Mesenchymal stem cell (in vitro differentiated cells and primary cell): Measurements from ENCODE around the gene EYA2.
A peak's percentile ranks its signal among the peaks of the same experiment; 100 is the strongest.

Experiments
- DNase-seq: peaks from one replicate; pipeline ENCODE4 v3.0.0-alpha.2; 2013
- H2AFZ ChIP-seq: one replicate; pipeline ENCODE4 v1.6.1; 2013; ENCODE audit warnings: low read depth, mild to moderate bottlenecking, control low read depth, inconsistent platforms, low read length, moderate library complexity
- H2AK5ac ChIP-seq: 2 replicates; pipeline ENCODE4 v1.6.1; 2013; ENCODE audit warnings: low read length, moderate library complexity, mild to moderate bottlenecking, inconsistent platforms; ENCODE audit not compliant: severe bottlenecking
- H2BK120ac ChIP-seq: one replicate; pipeline ENCODE4 v1.6.1; 2013; ENCODE audit warnings: low read depth, mild to moderate bottlenecking, inconsistent platforms, low read length, moderate library complexity
- H2BK12ac ChIP-seq, 2 experiments: one replicate each; pipeline ENCODE4 v1.6.1; 2013; ENCODE audit warnings: inconsistent platforms in 2 of 2, low read length in 2 of 2, mild to moderate bottlenecking in 2 of 2, moderate library complexity in 2 of 2, control low read depth in 1 of 2
- H2BK15ac ChIP-seq: one replicate; pipeline ENCODE4 v1.6.1; 2013; ENCODE audit warnings: mild to moderate bottlenecking, low read depth, inconsistent platforms; ENCODE audit not compliant: poor library complexity, severe bottlenecking
- H2BK5ac ChIP-seq: 2 replicates; pipeline ENCODE4 v1.6.1; 2013; ENCODE audit warnings: low read depth, mild to moderate bottlenecking, low read length, control low read depth, inconsistent platforms; ENCODE audit not compliant: poor library complexity, severe bottlenecking
- H3K14ac ChIP-seq, 2 experiments: one replicate each; pipeline ENCODE4 v1.6.1; 2013; ENCODE audit warnings: inconsistent platforms in 2 of 2, low read length in 2 of 2, control low read depth in 1 of 2, mild to moderate bottlenecking in 1 of 2, moderate library complexity in 1 of 2
- H3K18ac ChIP-seq, 2 experiments: one replicate each; pipeline ENCODE4 v1.6.1; 2013; ENCODE audit warnings: inconsistent platforms in 2 of 2, low read length in 2 of 2, control low read depth in 1 of 2, low read depth in 1 of 2, mild to moderate bottlenecking in 1 of 2
- H3K23ac ChIP-seq, 2 experiments: one replicate each; pipeline ENCODE4 v1.6.1; 2013; ENCODE audit warnings: inconsistent platforms in 2 of 2, low read length in 2 of 2, mild to moderate bottlenecking in 2 of 2, moderate library complexity in 2 of 2, control low read depth in 1 of 2
- H3K27ac ChIP-seq: 2 replicates; pipeline ENCODE4 v1.5.1; 2013; ENCODE audit warnings: mild to moderate bottlenecking, moderate library complexity, low read length, control low read depth, inconsistent platforms; ENCODE audit not compliant: poor library complexity, severe bottlenecking
- H3K27me3 ChIP-seq, 2 experiments: 2 replicates each; pipeline versions ENCODE4 v1.6.1 to v1.7.0; 2013; ENCODE audit warnings: low read length in 2 of 2, mild to moderate bottlenecking in 2 of 2, moderate library complexity in 2 of 2, control low read depth in 1 of 2, inconsistent platforms in 1 of 2; ENCODE audit not compliant: control insufficient read depth in 1 of 2, insufficient read depth in 1 of 2
- H3K36me3 ChIP-seq, 2 experiments: 2 replicates each; pipeline versions ENCODE4 v1.6.1 to v1.7.0; 2013; ENCODE audit warnings: low read length in 2 of 2, control low read depth in 1 of 2, inconsistent platforms in 1 of 2, low read depth in 1 of 2, mild to moderate bottlenecking in 1 of 2; ENCODE audit not compliant: insufficient read depth in 2 of 2, control insufficient read depth in 1 of 2
- H3K4ac ChIP-seq, 2 experiments: one replicate each; pipeline ENCODE4 v1.6.1; 2013; ENCODE audit warnings: inconsistent platforms in 2 of 2, low read length in 2 of 2, mild to moderate bottlenecking in 2 of 2, moderate library complexity in 2 of 2, control low read depth in 1 of 2, low read depth in 1 of 2
- H3K4me1 ChIP-seq: 2 replicates; pipeline ENCODE4 v1.6.1; 2013; ENCODE audit warnings: low read depth, low read length, control low read depth; ENCODE audit not compliant: control insufficient read depth, insufficient read depth
- H3K4me2 ChIP-seq: 2 replicates; pipeline ENCODE4 v1.6.1; 2013; ENCODE audit warnings: low read length, mild to moderate bottlenecking, inconsistent platforms; ENCODE audit not compliant: poor library complexity, severe bottlenecking
- H3K4me3 ChIP-seq, 2 experiments: 2 replicates each; pipeline versions ENCODE4 v1.5.1 to v1.7.0; 2013; ENCODE audit warnings: low read length in 2 of 2, mild to moderate bottlenecking in 2 of 2, control low read depth in 1 of 2, low read depth in 1 of 2; ENCODE audit not compliant: insufficient read depth in 1 of 2
- H3K79me1 ChIP-seq: replicated peaks from 2 replicates; pipeline ENCODE4 v1.6.1; 2013; ENCODE audit warnings: mild to moderate bottlenecking, control low read depth, low read length, inconsistent platforms; ENCODE audit not compliant: poor library complexity, severe bottlenecking
- H3K9ac ChIP-seq: 2 replicates; pipeline ENCODE4 v1.7.0; 2013; ENCODE audit warnings: mild to moderate bottlenecking, low read length, moderate library complexity
- H3K9me3 ChIP-seq: 2 replicates; pipeline ENCODE4 v1.7.0; 2013; ENCODE audit warnings: mild to moderate bottlenecking, low read length; ENCODE audit not compliant: control insufficient read depth
- H4K8ac ChIP-seq: one replicate; pipeline ENCODE4 v1.6.1; 2013; ENCODE audit warnings: inconsistent platforms, mild to moderate bottlenecking, low read length, moderate library complexity
- H4K91ac ChIP-seq: one replicate; pipeline ENCODE4 v1.6.1; 2013; ENCODE audit warnings: mild to moderate bottlenecking, low read length, inconsistent platforms
- WGBS: methylation state at CpG from one replicate; pipeline ENCODE4 v1.1.7; 2013; ENCODE audit warnings: mixed read lengths; 5-methylcytosine and 5-hydroxymethylcytosine counted together

EYA2 gene

DNA sequence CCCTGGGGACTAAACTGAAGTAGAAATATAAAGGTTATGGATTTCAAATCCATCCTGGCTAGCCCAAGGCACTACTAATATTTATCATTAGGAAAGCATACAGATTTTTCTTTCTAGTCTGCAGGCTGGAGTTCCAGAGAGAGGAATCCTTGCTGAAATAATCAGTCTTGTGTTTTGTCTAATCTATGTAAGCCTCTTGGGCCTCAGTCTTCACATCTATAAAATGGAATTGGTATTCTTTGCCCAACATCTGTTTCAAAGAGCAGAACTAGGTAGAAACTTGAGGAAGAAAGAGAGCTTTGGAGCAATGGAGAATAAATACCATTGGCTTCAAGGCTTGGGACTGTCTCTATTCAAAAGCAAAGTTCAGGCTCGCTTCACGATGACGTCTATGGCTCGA lies 249.8 kb downstream of the EYA2 start:
- Histone ChIP-seq H3K14ac (no peak overlapping the region), H3K4me2 (no peak overlapping the region), H4K91ac (no peak overlapping the region), H2AK5ac (no peak overlapping the region), H4K8ac (no peak overlapping the region), H3K36me3 (no peaks in the 10 kb centered on the region), H2BK120ac (no peak overlapping the region), H2AFZ (no peak overlapping the region), H3K27ac (no peak overlapping the region), H3K9me3 (peaks cover 4% of the 10 kb centered on the region), H2BK15ac (no peak overlapping the region), H2BK12ac (no peak overlapping the region), H3K79me1 (no peaks in the 10 kb centered on the region), H3K27me3 (peaks cover 0 to 20% of the 10 kb centered on the region in 2 experiments), H3K4me1 (peaks cover 4% of the 10 kb centered on the region), H3K4ac (no peak overlapping the region), H3K18ac (no peak overlapping the region), H2BK5ac (no peak overlapping the region), H3K4me3 (no peak overlapping the region), H3K23ac (no peak overlapping the region), H3K9ac (no peak overlapping the region)
- 96% methylated on average over 4 of the region's 4 CpGs for WGBS
- no peak for DNase-seq

- H3K4me2 ChIP-seq, result no peak overlapping the region
- H2BK120ac ChIP-seq, result no peak overlapping the region
- no peak overlapping the region for H2BK5ac ChIP-seq
- H3K4ac ChIP-seq, result no peak overlapping the region
- H3K9ac ChIP-seq, result no peak overlapping the region
- no peak overlapping the region for H4K91ac ChIP-seq
- H2BK12ac ChIP-seq, result no peak overlapping the region
- H3K79me1 ChIP-seq, result no peaks in the 10 kb centered on the region
- no peak overlapping the region for H4K8ac ChIP-seq
- H3K14ac ChIP-seq, result no peak overlapping the region
- DNase-seq, result peak; percentile 40
- no peak overlapping the region for H3K18ac ChIP-seq
- H3K36me3 ChIP-seq, result no peaks in the 10 kb centered on the region
- H2BK15ac ChIP-seq, result no peak overlapping the region
- H2AFZ ChIP-seq, result no peak overlapping the region
- peaks cover under 1% of the 10 kb centered on the region for H3K9me3 ChIP-seq
- no peak overlapping the region for H2AK5ac ChIP-seq
- no peak overlapping the region for H3K23ac ChIP-seq
- peaks cover 0 to 32% of the 10 kb centered on the region in 2 experiments for H3K27me3 ChIP-seq
- H3K4me1 ChIP-seq, result peaks cover 4% of the 10 kb centered on the region
- H3K27ac ChIP-seq, result no peak overlapping the region
- H3K4me3 ChIP-seq, result no peak overlapping the region
- WGBS, result 68% methylated on average over 7 of the region's 7 CpGs
These were observed 252.0 kb downstream of the EYA2 start for GRCh38 chr20:47146686-47147085.

DNA sequence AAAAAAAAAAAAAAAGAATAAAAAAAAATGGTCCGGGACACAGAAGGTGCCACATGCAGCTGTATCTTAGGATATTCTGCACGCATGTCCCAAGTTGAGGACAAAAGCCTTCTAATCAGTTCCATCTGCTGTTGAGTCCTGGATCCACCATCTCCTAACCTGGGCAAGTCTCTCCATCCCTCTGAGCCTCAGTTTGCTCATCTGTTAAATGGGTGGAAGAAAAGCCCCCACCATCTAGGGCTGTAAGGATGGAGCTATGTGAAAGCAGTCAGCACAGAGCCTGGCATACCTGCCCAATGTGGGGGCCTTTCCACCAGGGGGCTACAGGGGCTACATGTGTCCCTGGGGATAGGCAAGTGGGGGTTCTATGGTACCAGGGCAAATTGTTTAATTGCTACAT lies 253.4 kb downstream of the EYA2 start:
- Histone ChIP-seq H3K79me1 (no peaks in the 10 kb centered on the region), H2BK12ac (no peak overlapping the region), H3K14ac (no peak overlapping the region), H3K23ac (no peak overlapping the region), H3K4me3 (no peak overlapping the region), H3K36me3 (no peaks in the 10 kb centered on the region), H3K9me3 (no peaks in the 10 kb centered on the region), H3K4me2 (no peak overlapping the region), H2AFZ (no peak overlapping the region), H3K27me3 (peaks cover 0 to 35% of the 10 kb centered on the region in 2 experiments), H3K9ac (no peak overlapping the region), H3K4ac (no peak overlapping the region), H3K18ac (no peak overlapping the region), H2BK15ac (no peak overlapping the region), H2AK5ac (no peak overlapping the region), H4K91ac (no peak overlapping the region), H2BK120ac (no peak overlapping the region), H3K27ac (no peak overlapping the region), H3K4me1 (peaks cover 4% of the 10 kb centered on the region), H4K8ac (no peak overlapping the region), H2BK5ac (no peak overlapping the region)
- DNase-seq, result no peak
- WGBS, result 93% methylated on average over 2 of the region's 2 CpGs

GRCh38 chr20:47149939-47150338 lies 255.3 kb downstream of the EYA2 start:
- no peak overlapping the region for H2BK120ac ChIP-seq
- no peak for DNase-seq
- WGBS, result 95% methylated on average over 3 of the region's 5 CpGs
- H2AK5ac ChIP-seq, result no peak overlapping the region
- no peak overlapping the region for H4K91ac ChIP-seq
- H3K9me3 ChIP-seq, result no peaks in the 10 kb centered on the region
- no peak overlapping the region for H2AFZ ChIP-seq
- H3K4me2 ChIP-seq, result no peak overlapping the region
- H3K4me3 ChIP-seq, result no peak overlapping the region
- peak overlapping the region in 1 of 2 experiments; percentile 18 for H2BK12ac ChIP-seq
- H3K18ac ChIP-seq, result no peak overlapping the region
- H3K23ac ChIP-seq, result no peak overlapping the region
- H3K9ac ChIP-seq, result no peak overlapping the region
- H4K8ac ChIP-seq, result no peak overlapping the region
- no peak overlapping the region for H2BK15ac ChIP-seq
- H2BK5ac ChIP-seq, result no peak overlapping the region
- no peaks in the 10 kb centered on the region for H3K36me3 ChIP-seq
- H3K27me3 ChIP-seq, result peaks cover 0 to 41% of the 10 kb centered on the region in 2 experiments
- no peak overlapping the region for H3K14ac ChIP-seq
- H3K4me1 ChIP-seq, result peaks cover 4% of the 10 kb centered on the region
- no peak overlapping the region for H3K27ac ChIP-seq
- no peak overlapping the region for H3K4ac ChIP-seq
- no peaks in the 10 kb centered on the region for H3K79me1 ChIP-seq
